Astrocyte of the spinal cord (primary cell): ENCODE measurements around the gene KCNG4.

Source experiments
- DNase-seq: peaks from one replicate; pipeline ENCODE4 v3.0.0; 2011; ENCODE audit warnings: low read depth, low spot score
- H3K4me3 ChIP-seq: 2 replicates; pipeline ENCODE4 v1.5.1; 2011; ENCODE audit warnings: low read depth, mild to moderate bottlenecking, low read length, moderate library complexity
- CTCF ChIP-seq: IDR thresholded peaks from 2 replicates; pipeline ENCODE4 v1.5.1; 2012; ENCODE audit warnings: low read depth, mild to moderate bottlenecking, low read length, inconsistent platforms
- in situ Hi-C: cut with HindIII; loops from 2 replicates; pipeline ENCODE4 v1.10.0; 2017; ENCODE audit warnings: low sequenced_read_pairs

Gene KCNG4

DNA sequence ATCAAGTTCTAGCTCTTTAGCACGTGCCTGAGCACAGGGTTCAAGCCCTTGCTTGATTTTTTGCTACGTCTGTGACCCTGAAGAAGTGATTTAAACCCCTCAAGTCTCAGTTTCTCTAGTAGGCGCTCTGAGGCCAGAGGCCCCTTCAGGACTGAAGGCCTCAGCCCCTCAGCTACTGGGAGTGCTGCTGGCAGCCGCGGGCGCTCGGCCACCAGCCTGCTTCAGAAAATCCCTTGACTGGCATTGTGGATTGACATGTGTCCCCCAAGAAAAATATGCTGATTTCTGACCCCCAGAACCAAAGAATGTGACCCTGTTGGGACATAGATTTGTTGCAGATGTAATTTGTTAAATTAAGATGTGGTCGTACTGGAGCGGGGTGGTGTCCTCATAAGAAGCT is 34.7 kb upstream of the KCNG4 start:
- TF ChIP-seq CTCF, result no peak
- in situ Hi-C loops, result no loop called here
- DNase-seq, result no peak
- no peak overlapping the region for H3K4me3 ChIP-seq

DNA sequence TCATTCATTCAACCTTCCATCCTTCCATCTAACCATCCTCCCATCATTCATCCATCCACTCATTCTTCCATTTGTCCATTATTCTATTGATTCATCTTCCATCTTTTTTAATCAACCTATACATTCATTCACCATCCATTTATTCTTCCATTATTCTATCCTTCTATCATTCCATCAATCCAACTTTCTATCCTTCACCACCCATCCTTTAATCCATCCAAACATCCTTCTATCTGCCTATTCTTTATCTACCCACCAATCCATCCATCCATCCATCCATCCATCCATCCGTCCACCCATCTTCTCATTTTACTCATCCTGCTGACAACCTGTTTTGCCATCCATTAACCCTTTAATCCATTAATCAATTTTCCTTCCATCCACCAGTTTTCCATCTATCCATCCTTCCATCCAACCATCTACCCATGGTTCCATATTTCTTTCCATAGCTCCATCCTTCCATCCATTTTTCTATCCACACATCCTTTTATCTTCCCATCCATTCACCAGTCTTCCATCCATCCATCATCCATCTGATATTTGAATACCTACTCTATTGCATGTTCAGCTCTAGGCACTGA is 33.0 kb upstream of the KCNG4 start:
- in situ Hi-C loops, result no loop called here
- TF ChIP-seq CTCF, result no peak
- no peak for DNase-seq
- H3K4me3 ChIP-seq, result no peak overlapping the region

DNA sequence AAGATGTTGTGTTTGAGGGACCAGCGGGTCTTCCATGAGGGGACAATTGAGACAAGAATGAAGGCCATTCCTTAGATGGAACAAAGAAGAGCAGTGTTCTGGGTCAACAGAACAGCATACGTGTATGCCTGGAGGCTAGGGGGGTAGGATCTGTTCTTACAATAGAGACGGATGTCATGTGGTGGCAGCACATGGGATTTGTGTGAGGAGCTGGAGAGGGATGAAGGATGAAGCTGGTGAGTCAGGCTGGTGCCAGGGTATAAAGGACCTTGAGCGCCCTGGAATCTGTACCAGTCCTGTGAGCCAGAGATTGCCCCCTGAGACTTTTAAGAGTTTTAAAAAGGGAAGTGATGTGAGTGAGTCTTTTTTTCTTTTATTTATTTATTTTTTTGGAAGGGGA is 32.1 kb upstream of the KCNG4 start:
- in situ Hi-C loops, result no loop called here
- TF ChIP-seq CTCF, result no peak
- DNase-seq, result no peak
- no peak overlapping the region for H3K4me3 ChIP-seq

- no peak overlapping the region for H3K4me3 ChIP-seq
- DNase-seq, result no peak
- TF ChIP-seq CTCF, result no peak
- in situ Hi-C loops, result no loop called here
Observed at GRCh38 chr16:84271037-84271436, 31.2 kb upstream of the KCNG4 start.

GRCh38 chr16:84270531-84270930 is 30.7 kb upstream of the KCNG4 start:
- H3K4me3 ChIP-seq, result no peak overlapping the region
- TF ChIP-seq CTCF, result no peak
- no peak for DNase-seq
- in situ Hi-C loops, result no loop called here

DNA sequence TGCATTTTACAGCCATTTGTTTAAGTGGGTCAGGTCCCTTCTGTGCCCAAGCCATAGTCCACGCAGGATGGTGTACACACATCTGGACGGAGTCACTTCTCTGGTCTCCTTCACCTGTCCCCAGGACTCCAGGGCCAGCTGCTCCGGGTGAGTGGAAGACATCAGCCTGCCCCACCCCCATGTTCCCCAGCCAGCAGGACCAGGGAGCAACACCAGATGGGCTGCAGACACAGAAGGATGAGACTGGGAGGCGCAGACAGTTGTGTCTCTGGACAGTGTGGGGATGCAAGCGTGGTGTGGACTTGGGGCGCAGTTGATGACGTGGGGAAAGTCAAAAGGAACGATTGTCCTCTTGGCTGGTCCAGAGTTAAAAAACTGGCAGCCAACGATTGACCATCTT is 30.3 kb upstream of the KCNG4 start:
- H3K4me3 ChIP-seq, result no peak overlapping the region
- no peak for DNase-seq
- no peak for TF ChIP-seq CTCF
- in situ Hi-C loops, result no loop called here
